HG02884 (cell line): ENCODE measurements around the gene IFIT1.
"Not testable (repeated sequence)": the region's sequence is repeated elsewhere in the genome, so short reads cannot be mapped to it uniquely, and the experiment has no call there.

Source experiments
- ATAC-seq: cut with Tn5 transposase; IDR thresholded peaks from one replicate; pipeline ENCODE4 v1.9.1; 2021; ENCODE audit warnings: mild to moderate bottlenecking, moderate library complexity; ENCODE audit not compliant: unreplicated experiment

IFIT1 gene

DNA sequence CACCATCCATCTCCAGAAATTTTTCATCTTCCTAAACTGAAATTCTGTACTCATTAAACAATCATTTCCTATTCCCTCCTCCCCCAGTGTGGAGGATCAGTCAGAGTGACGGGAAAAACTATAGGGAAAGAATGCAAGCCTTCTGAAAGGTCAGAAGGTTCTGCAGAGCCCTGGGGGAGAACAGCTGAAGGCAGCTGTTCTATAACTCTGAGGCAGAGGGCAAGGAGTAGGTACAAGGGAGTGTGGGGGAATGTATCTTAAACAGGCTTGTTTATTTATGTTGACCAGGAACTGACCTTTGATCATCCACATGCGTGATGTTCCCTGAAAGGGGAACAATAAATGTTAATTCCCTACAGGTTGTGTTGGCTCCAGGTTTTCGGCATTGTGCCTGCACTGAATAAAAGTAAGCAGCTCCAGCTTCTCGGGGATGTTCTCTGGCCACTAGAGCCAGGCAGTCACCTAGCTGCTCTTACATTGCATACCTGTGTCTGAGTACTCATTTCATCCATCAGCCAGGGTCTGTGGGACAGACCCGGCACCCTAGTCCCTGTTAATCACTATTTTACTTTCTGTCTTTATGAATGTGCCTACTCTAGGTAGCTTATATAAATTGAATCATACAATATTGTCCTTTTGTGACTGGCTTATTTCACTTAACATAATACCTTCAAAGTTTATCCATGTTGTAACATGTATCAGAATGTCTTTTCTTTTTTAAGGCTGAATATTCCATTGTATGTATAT, 5.8 kb downstream of the IFIT1 start:
- no peak for ATAC-seq

- ATAC-seq = no peak
Observed at GRCh38 chr10:89399956-89400355, 7.5 kb downstream of the IFIT1 start.

- no peak for ATAC-seq
Observed at GRCh38 chr10:89403043-89403442, 10.6 kb downstream of the IFIT1 start.

DNA sequence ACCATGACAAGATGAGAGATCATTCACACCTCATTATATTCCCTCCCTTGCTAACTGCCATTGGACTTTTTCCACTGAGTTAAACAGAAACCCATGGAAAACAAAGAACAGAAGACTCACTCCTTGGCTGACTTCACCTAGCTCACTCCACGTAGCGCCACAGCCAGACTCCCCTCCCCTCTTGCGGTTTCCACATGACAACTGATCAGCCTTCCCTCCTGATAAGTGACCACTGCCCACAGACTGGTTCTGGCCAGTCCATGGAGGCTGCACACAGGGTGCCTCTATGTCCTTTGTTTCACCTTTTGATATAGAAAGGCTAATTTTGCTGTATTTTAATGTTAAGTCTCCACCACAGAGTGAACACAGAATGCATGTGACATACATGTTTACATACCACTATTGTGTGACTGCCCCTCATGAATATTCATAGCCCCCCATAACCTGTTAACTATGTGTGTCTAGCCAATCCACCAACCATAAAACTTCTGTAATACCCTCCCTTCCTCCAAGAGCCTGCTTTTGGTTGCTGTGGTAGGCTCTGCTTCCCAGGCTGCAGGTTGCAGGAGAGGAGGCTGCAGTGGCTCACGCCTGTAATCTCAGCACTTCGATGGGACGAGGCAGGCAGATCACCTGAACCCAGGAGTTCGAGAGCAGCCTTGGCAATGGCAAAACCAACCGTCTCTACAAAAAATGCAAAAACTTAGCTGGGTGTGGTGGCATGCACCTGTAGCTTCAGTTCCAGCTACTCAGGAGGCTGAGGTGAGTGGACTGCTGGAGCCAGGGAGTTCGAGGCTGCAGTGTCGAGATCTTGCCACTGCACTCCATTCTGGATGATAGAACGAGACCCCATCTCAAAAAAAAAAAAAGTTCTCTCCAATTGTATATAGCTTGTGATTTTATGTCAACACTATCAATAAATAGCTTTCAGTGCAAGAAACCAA, 12.0 kb downstream of the IFIT1 start:
- no peak for ATAC-seq

DNA sequence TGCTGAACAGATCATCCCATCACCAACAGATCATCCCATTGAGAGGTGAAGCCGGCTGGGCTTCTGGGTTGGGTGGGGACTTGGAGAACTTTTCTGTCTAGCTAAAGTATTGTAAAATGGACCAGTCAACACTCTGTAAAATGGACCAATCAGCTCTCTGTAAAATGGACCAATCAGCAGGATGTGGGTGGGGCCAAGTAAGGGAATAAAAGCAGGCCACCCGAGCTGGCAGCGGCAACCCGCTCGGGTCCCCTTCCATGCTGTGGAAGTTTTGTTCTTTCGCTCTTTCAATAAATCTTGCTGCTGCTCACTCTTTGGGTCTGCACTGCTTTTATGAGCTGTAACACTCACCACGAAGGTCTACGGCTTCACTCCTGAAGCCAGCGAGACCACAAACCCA, 13.8 kb downstream of the IFIT1 start:
- ATAC-seq = not testable (repeated sequence)

DNA sequence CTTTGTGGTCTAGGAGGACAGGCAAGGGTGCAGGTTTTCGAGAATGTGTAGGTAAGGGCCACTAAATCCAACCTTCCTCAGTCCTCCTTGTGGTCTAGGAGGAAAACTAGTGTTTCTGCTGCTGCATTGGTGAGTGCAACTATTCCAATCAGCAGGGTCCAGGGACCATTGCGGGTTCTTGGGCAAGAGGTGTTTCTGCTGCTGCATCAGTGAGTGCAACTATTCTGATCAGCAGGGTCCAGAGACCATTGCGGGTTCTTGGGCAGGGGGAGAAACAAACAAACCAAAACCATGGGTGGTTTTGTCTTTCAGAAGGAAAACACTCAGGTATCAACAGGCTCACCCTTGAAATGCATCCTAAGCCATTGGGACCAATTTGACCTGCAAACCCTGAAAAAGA, 15.4 kb downstream of the IFIT1 start:
- ATAC-seq = not testable (repeated sequence)

GRCh38 chr10:89409282-89409681, 16.9 kb downstream of the IFIT1 start:
- ATAC-seq = not testable (repeated sequence)

DNA sequence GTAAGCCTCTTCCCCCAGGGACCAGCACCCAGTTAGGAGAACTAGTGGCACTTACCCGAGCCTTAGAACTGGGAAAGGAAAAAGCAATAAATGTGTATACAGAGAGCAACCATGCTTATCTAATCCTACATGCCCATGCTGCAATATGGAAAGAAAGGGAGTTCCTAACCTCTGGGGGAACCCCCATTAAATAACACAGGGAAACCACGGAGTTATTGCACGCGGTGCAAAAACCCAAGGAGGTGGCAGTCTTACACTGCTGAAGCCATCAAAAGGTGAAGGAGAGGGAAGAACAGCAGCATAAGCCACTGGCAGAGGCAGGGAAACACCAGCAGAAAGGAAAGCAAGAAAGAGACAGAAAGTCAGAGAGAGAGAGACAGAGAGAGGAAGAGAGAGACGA, 18.1 kb downstream of the IFIT1 start:
- ATAC-seq = not testable (repeated sequence)

DNA sequence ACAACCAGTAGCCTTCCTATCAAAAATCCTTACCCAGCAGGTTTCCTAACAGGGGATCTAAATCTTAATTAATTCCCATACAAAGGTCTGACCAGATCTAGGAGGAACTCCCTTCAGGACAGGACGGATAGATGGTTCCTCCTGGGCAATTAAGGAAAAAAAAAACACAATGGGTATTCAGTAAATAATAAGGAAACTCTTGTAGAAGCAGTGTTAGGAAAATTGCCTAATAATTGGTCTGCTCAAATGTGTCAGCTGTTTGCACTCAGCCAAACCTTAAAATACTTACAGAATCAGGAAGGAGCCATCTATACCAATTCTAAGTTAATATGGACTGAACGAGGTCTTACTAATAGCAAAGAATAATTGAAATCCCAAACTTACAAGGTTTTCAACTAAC, 18.7 kb downstream of the IFIT1 start:
- ATAC-seq = not testable (repeated sequence)

DNA sequence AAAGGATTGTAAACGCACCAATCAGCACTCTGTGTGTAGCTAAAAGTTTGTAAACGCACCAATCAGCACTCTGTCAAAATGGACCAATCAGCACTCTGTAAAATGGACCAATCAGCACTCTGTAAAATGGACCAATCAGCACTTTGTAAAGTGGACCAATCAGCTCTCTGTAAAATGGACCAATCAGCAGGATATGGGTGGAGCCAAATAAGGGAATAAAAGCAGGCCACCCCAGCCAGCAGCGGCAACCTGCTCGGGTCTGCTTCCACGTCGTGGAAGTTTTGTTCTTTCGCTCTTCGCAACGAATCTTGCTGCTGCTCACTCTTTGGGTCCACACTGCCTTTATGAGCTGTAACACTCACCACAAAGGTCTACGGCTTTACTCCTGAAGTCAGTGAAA, 19.9 kb downstream of the IFIT1 start:
- not testable (repeated sequence) for ATAC-seq

GRCh38 chr10:89413398-89413912, 21.0 kb downstream of the IFIT1 start:
- no peak for ATAC-seq

GRCh38 chr10:89414146-89414878, 21.9 kb downstream of the IFIT1 start, which contains the start of gene IFIT5:
Gene IFIT5 (plus strand): TSS chr10:89414568. CDS start chr10:89414799, 231 bp downstream.
- ATAC-seq = peak; percentile 74

GRCh38 chr10:89414879-89415821, 22.7 kb downstream of the IFIT1 start:
- ATAC-seq = peak; percentile 25

GRCh38 chr10:89416465-89416864, 24.0 kb downstream of the IFIT1 start:
- no peak for ATAC-seq

GRCh38 chr10:89419548-89419947, 27.1 kb downstream of the IFIT1 start:
- no peak for ATAC-seq

- no peak for ATAC-seq
Observed at GRCh38 chr10:89421018-89421476, 28.6 kb downstream of the IFIT1 start.

- no peak for ATAC-seq
Observed at GRCh38 chr10:89425000-89425399, 32.6 kb downstream of the IFIT1 start.

GRCh38 chr10:89426230-89426868, 33.9 kb downstream of the IFIT1 start:
- no peak for ATAC-seq

DNA sequence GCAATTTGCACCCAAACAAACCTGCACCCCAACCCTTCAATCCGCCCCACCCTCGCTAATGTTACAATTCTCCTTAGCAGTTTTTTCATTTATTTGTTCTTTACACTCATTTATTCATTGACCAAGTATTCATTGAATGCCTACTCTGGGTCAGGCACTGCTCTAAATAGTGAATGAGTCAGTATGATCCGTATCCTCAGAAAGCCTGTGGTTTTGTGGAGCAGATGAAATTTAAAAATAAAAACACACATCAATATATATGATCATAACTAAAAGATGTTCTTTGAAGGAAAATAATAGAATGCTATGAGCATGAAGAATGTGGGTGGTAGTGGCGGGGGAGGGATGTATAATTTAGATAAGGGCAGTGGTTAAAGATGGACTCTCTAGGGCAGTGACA, 35.2 kb downstream of the IFIT1 start:
- ATAC-seq = no peak
